Caco-2 (cell line): Measurements from ENCODE around the gene SLC35F1. TPM values are rescaled to one million over a fixed set of nuclear protein-coding genes. Genes with fewer than 3 reads are reported as not detected.

Experiments
- BruUV-seq: library from RNA; stranded (reverse); fragments of 400-500 nt; replicated peaks from 2 replicates; lab custom pipeline; 2021; lab: Mats Ljungman, UMichigan
- CTCF ChIA-PET: fragments of 300-600 bp; sonication (Branson Sonifier 250); formaldehyde crosslinking; loops from one replicate; lab custom pipeline; 2022; ENCODE audit warnings: antibody characterized with exemption; lab: Charles Lee
- POLR2A ChIA-PET: fragments of 300-600 bp; sonication (Branson Sonifier 250); formaldehyde crosslinking; loops from one replicate; lab custom pipeline; 2022; ENCODE audit warnings: antibody characterized with exemption; lab: Charles Lee
- DNase-seq, 2 experiments: peaks; one replicate each; pipeline versions ENCODE4 v3.0.0 to v3.0.0-alpha.2; 2020 to 2022
- H3K27me3 ChIP-seq: replicated peaks from 2 replicates; pipeline ENCODE4 v1.6.0; 2011; ENCODE audit warnings: low read length; ENCODE audit not compliant: control insufficient read depth, insufficient read depth
- H3K36me3 ChIP-seq: 2 replicates; pipeline ENCODE4 v1.5.1; 2011; ENCODE audit warnings: low read length; ENCODE audit not compliant: control insufficient read depth, insufficient read depth
- H3K4me1 ChIP-seq: fragments of 250-450 bp; sonication (Bioruptor Pico); 2 replicates; pipeline ENCODE4 v1.5.1; 2020; ENCODE audit warnings: mild to moderate bottlenecking
- H3K4me3 ChIP-seq: 2 replicates; pipeline ENCODE4 v1.5.1; 2011; ENCODE audit warnings: low read depth, mild to moderate bottlenecking, control low read depth, low read length
- H3K9me3 ChIP-seq: fragments of 250-450 bp; sonication (Bioruptor Pico); 2 replicates; pipeline ENCODE4 v1.5.1; 2020; ENCODE audit warnings: mild to moderate bottlenecking, moderate library complexity
- H3K27ac Mint-ChIP-seq: one replicate; pipeline ENCODE4 v1.8.0; 2022; ENCODE audit warnings: mixed read lengths; ENCODE audit not compliant: unreplicated experiment
- H3K27me3 Mint-ChIP-seq: one replicate; pipeline ENCODE4 v1.8.0; 2022; ENCODE audit warnings: mixed read lengths; ENCODE audit not compliant: insufficient read depth, unreplicated experiment
- H3K36me3 Mint-ChIP-seq: one replicate; pipeline ENCODE4 v1.8.0; 2022; ENCODE audit warnings: mild to moderate bottlenecking, mixed read lengths; ENCODE audit not compliant: insufficient read depth, unreplicated experiment
- H3K4me1 Mint-ChIP-seq: one replicate; pipeline ENCODE4 v1.8.0; 2022; ENCODE audit warnings: low read depth, mixed read lengths; ENCODE audit not compliant: unreplicated experiment
- H3K4me3 Mint-ChIP-seq: one replicate; pipeline ENCODE4 v1.8.0; 2022; ENCODE audit warnings: mild to moderate bottlenecking, moderate library complexity, mixed read lengths; ENCODE audit not compliant: unreplicated experiment
- H3K9me3 Mint-ChIP-seq: one replicate; pipeline ENCODE4 v1.8.0; 2022; ENCODE audit warnings: mixed read lengths; ENCODE audit not compliant: unreplicated experiment
- CTCF ChIP-seq, 2 experiments: fragments of 200-600 bp in 1 of 2; IDR thresholded peaks; 1 replicate in 1 of 2; 2 replicates in 1 of 2; pipeline versions ENCODE4 v1.5.1 to v1.8.0; 2011 to 2022; ENCODE audit warnings: antibody characterized with exemption in 1 of 2, control low read depth in 1 of 2, inconsistent platforms in 1 of 2, low read depth in 1 of 2, low read length in 1 of 2, mild to moderate bottlenecking in 1 of 2, moderate library complexity in 1 of 2; ENCODE audit not compliant: insufficient read depth in 1 of 2, severe bottlenecking in 1 of 2, unreplicated experiment in 1 of 2
- intact Hi-C: fragments of 100-400 bp; cut with micrococcal nuclease; formaldehyde crosslinking; loops from one replicate; pipeline ENCODE4 v1.10.0; 2022; ENCODE audit not compliant: unreplicated experiment
- total RNA-seq: library from RNA; stranded (reverse); gene quantifications from 2 replicates; pipeline ENCODE4 v1.2.3, GENCODE V29; 2022

SLC35F1 gene
- total RNA-seq, 1 experiment from 2014 or later: not detected

- H3K36me3 Mint-ChIP-seq: no peaks in the 10 kb centered on the region
- CTCF ChIA-PET: no interaction called here
- no peak for DNase-seq
- no peak for TF ChIP-seq CTCF (IDR thresholded peaks at IDR 0.05; ENCODE audit: insufficient read depth in 1 of 2, low read depth in 1 of 2, low read length in 1 of 2, severe bottlenecking in 1 of 2, unreplicated experiment in 1 of 2)
- H3K4me1 Mint-ChIP-seq: no peaks in the 10 kb centered on the region
- no peaks in the 10 kb centered on the region for H3K9me3 Mint-ChIP-seq
- peaks cover 5% of the 10 kb centered on the region for H3K27me3 Mint-ChIP-seq
- H3K9me3 ChIP-seq: no peaks in the 10 kb centered on the region
- H3K27me3 ChIP-seq: no peaks in the 10 kb centered on the region
- BruUV-seq: no TSS peak
- no peak overlapping the region for H3K27ac Mint-ChIP-seq
- H3K4me1 ChIP-seq: 0 out of 2 replicates have a peak, but pooled peaks cover 1% of the 10 kb centered on the region
- intact Hi-C loops: no loop called here
- H3K4me3 ChIP-seq: no peak overlapping the region
- H3K4me3 Mint-ChIP-seq: no peak overlapping the region
- no peaks in the 10 kb centered on the region for H3K36me3 ChIP-seq
- POLR2A ChIA-PET: no interaction called here
Observed at GRCh38 chr6:118304321-118304720, 397.3 kb downstream of the SLC35F1 start.

GRCh38 chr6:118305081-118305480, 398.0 kb downstream of the SLC35F1 start:
- intact Hi-C loops: no loop called here
- H3K4me3 ChIP-seq: no peak overlapping the region
- BruUV-seq: no TSS peak
- H3K4me1 ChIP-seq: no peaks in the 10 kb centered on the region
- ChIA-PET POLR2A (no interaction called here), CTCF (no interaction called here)
- Mint-ChIP-seq H3K27ac (no peak overlapping the region), H3K27me3 (peaks cover 5% of the 10 kb centered on the region), H3K4me1 (no peaks in the 10 kb centered on the region), H3K9me3 (no peaks in the 10 kb centered on the region), H3K4me3 (no peak overlapping the region), H3K36me3 (no peaks in the 10 kb centered on the region)
- no peaks in the 10 kb centered on the region for H3K9me3 ChIP-seq
- no peaks in the 10 kb centered on the region for H3K27me3 ChIP-seq
- TF ChIP-seq CTCF (IDR thresholded peaks at IDR 0.05; ENCODE audit: insufficient read depth in 1 of 2, low read depth in 1 of 2, low read length in 1 of 2, severe bottlenecking in 1 of 2, unreplicated experiment in 1 of 2): no peak
- DNase-seq: no peak
- H3K36me3 ChIP-seq: no peaks in the 10 kb centered on the region

GRCh38 chr6:118306392-118307238, 399.6 kb downstream of the SLC35F1 start:
- peaks cover 5% of the 10 kb centered on the region for H3K27me3 Mint-ChIP-seq
- no peaks in the 10 kb centered on the region for H3K36me3 Mint-ChIP-seq
- no peak overlapping the region for H3K4me3 Mint-ChIP-seq
- no peak for TF ChIP-seq CTCF (IDR thresholded peaks at IDR 0.05; ENCODE audit: insufficient read depth in 1 of 2, low read depth in 1 of 2, low read length in 1 of 2, severe bottlenecking in 1 of 2, unreplicated experiment in 1 of 2)
- Histone ChIP-seq H3K36me3 (no peaks in the 10 kb centered on the region), H3K27me3 (no peaks in the 10 kb centered on the region), H3K4me1 (no peaks in the 10 kb centered on the region), H3K9me3 (no peaks in the 10 kb centered on the region), H3K4me3 (no peak overlapping the region)
- no peaks in the 10 kb centered on the region for H3K9me3 Mint-ChIP-seq
- no peak for DNase-seq
- no peaks in the 10 kb centered on the region for H3K4me1 Mint-ChIP-seq
- intact Hi-C loops: no loop called here
- POLR2A ChIA-PET: no interaction called here
- no peak overlapping the region for H3K27ac Mint-ChIP-seq
- CTCF ChIA-PET: no interaction called here
- BruUV-seq: no TSS peak
